Measurements from ENCODE around the gene SORCS2.

GRCh38 chr4:7377223-7377865 lies 185.0 kb downstream of the SORCS2 start:
- TF ChIP-seq, protein P1, sequence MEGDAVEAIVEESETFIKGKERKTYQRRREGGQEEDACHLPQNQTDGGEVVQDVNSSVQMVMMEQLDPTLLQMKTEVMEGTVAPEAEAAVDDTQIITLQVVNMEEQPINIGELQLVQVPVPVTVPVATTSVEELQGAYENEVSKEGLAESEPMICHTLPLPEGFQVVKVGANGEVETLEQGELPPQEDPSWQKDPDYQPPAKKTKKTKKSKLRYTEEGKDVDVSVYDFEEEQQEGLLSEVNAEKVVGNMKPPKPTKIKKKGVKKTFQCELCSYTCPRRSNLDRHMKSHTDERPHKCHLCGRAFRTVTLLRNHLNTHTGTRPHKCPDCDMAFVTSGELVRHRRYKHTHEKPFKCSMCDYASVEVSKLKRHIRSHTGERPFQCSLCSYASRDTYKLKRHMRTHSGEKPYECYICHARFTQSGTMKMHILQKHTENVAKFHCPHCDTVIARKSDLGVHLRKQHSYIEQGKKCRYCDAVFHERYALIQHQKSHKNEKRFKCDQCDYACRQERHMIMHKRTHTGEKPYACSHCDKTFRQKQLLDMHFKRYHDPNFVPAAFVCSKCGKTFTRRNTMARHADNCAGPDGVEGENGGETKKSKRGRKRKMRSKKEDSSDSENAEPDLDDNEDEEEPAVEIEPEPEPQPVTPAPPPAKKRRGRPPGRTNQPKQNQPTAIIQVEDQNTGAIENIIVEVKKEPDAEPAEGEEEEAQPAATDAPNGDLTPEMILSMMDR (IDR thresholded peaks at IDR 0.05) = no peak
- TF ChIP-seq POLR2A (IDR thresholded peaks at IDR 0.05) (no peak), EP300 (IDR thresholded peaks at IDR 0.05) (no peak), POLR2AphosphoS5 (IDR thresholded peaks at IDR 0.05) (no peak)
